Right lobe of liver (tissue), 4 donors: ENCODE measurements around the gene GASK1B.

Experiments used
- CTCF ChIP-seq, 4 donors: fragments of 200-600 bp in 3 of 4; fragments of 450-650 bp in 1 of 4; IDR thresholded peaks; one replicate each; pipeline versions ENCODE4 v1.5.1 to v1.8.0; 2016 to 2022; ENCODE audit warnings: antibody characterized with exemption in 4 of 4, mild to moderate bottlenecking in 2 of 4
- POLR2A ChIP-seq: fragments of 450-650 bp; IDR thresholded peaks from one replicate; pipeline ENCODE4 v1.6.1; 2017; ENCODE audit warnings: antibody characterized with exemption, mild to moderate bottlenecking
- donor health status: DM: no; HTN: no; CAD: no.
- donor health status: DM: no; HTN: no; CAD: no.
- donor health status: DM: no; HTN: yes; CAD: no.

GRCh38 chr4:158219623-158220022 is 46.8 kb upstream of the GASK1B start:
- TF ChIP-seq CTCF (IDR thresholded peaks at IDR 0.05) (no peak), POLR2A (no peak)
